K562 (cell line): ENCODE data around the gene PLA2G3. TPM values are rescaled to one million over a fixed set of nuclear protein-coding genes. Genes with fewer than 3 reads are reported as not detected.

Experiments used
- ATAC-seq: fragments of 200-7000 bp; cut with Tn5 transposase; 3 replicates; pipeline ENCODE4 v1.9.1; 2020; ENCODE audit warnings: moderate library complexity
- BruUV-seq: library from RNA; stranded (reverse); fragments of 400-500 nt; replicated peaks from 2 replicates; lab custom pipeline; 2021; lab: Mats Ljungman, UMichigan
- CTCF ChIA-PET: fragments of 300-600 bp; formaldehyde crosslinking; extraction: SDS; loops from one replicate; lab custom pipeline; 2021; ENCODE audit warnings: low intra/inter-chr PET ratio; lab: Yijun Ruan, JAX
- POLR2A ChIA-PET: fragments of 300-600, 350-650 bp; sonication (Branson Sonifier 250); formaldehyde crosslinking; extraction: SDS; loops from one replicate; lab custom pipeline; 2021; ENCODE audit warnings: antibody characterized with exemption, inconsistent platforms; lab: Yijun Ruan, JAX
- DNase-seq, 4 experiments: peaks; one replicate each; pipeline versions ENCODE4 v3.0.0 to v3.0.0-alpha.2; 2011 to 2018; ENCODE audit warnings: low spot score in 3 of 4, mixed read lengths in 3 of 4; ENCODE audit errors: extremely low read depth in 1 of 4
- FAIRE-seq: peaks from 2 replicates; lab custom pipeline; 2011; peaks lifted over from hg19 to GRCh38; lab: Jason Lieb, UNC
- H2AFZ ChIP-seq: 2 replicates; pipeline ENCODE4 v1.6.0; 2011; ENCODE audit warnings: low read depth, low read length, control low read depth, inconsistent platforms
- H3K27ac ChIP-seq: fragments of 200-600 bp; 3 replicates; pipeline ENCODE4 v1.8.0; 2011; ENCODE audit warnings: low read depth, mild to moderate bottlenecking, control low read depth, inconsistent platforms, low read length, moderate library complexity, mixed read lengths; ENCODE audit errors: extremely low read depth
- H3K27me3 ChIP-seq, 2 experiments: fragments of 300-600 bp in 1 of 2; 2 replicates in 1 of 2; 3 replicates in 1 of 2; pipeline versions ENCODE4 v1.6.0 to v1.8.0; 2011; ENCODE audit warnings: inconsistent platforms in 2 of 2, low read length in 2 of 2, mild to moderate bottlenecking in 1 of 2, mixed read lengths in 1 of 2, moderate library complexity in 1 of 2; ENCODE audit not compliant: control insufficient read depth in 2 of 2, insufficient read depth in 2 of 2
- H3K36me3 ChIP-seq: fragments of 300-600 bp; 3 replicates; pipeline ENCODE4 v1.8.0; 2011; ENCODE audit warnings: mild to moderate bottlenecking, low read length, inconsistent platforms; ENCODE audit not compliant: control insufficient read depth, insufficient read depth
- H3K4me1 ChIP-seq, 2 experiments: fragments of 200-600 bp in 1 of 2; replicated peaks in 1 of 2; 2 replicates in 1 of 2; 3 replicates in 1 of 2; pipeline versions ENCODE4 v1.5.1 to v1.8.0; 2011; ENCODE audit warnings: inconsistent platforms in 2 of 2, low read length in 2 of 2, mild to moderate bottlenecking in 1 of 2, mixed read lengths in 1 of 2, moderate library complexity in 1 of 2; ENCODE audit not compliant: control insufficient read depth in 2 of 2, insufficient read depth in 2 of 2
- H3K4me2 ChIP-seq: 2 replicates; pipeline ENCODE4 v1.6.1; 2011; ENCODE audit warnings: low read length, control low read depth, inconsistent platforms, mixed read lengths; ENCODE audit not compliant: insufficient read depth
- H3K4me3 ChIP-seq: fragments of 200-600 bp; sonication (generic), shearing (Covaris generic); 2 replicates; pipeline ENCODE4 v1.5.1; 2016; ENCODE audit warnings: control low read depth, inconsistent platforms
- H3K79me2 ChIP-seq: fragments of 200-600 bp; 3 replicates; pipeline ENCODE4 v1.8.0; 2011; ENCODE audit warnings: low read length, inconsistent platforms; ENCODE audit not compliant: control insufficient read depth, insufficient read depth
- H3K9ac ChIP-seq, 2 experiments: 2 replicates each; pipeline versions ENCODE4 v1.6.0 to v1.6.1; 2011; ENCODE audit warnings: low read depth in 2 of 2, low read length in 2 of 2, control low read depth in 1 of 2, inconsistent platforms in 1 of 2, mild to moderate bottlenecking in 1 of 2, mixed read lengths in 1 of 2; ENCODE audit not compliant: insufficient read depth in 1 of 2
- H3K9me1 ChIP-seq: one replicate; pipeline ENCODE4 v1.6.0; 2011; ENCODE audit warnings: inconsistent platforms, mild to moderate bottlenecking, low read length, moderate library complexity; ENCODE audit not compliant: control insufficient read depth, insufficient read depth
- H3K9me3 ChIP-seq: replicated peaks from 2 replicates; pipeline ENCODE4 v1.5.1; 2011; ENCODE audit warnings: low read depth, low read length, inconsistent platforms; ENCODE audit not compliant: control insufficient read depth, insufficient read depth
- H4K20me1 ChIP-seq: replicated peaks from 2 replicates; pipeline ENCODE4 v1.6.1; 2011; ENCODE audit warnings: low read length, inconsistent platforms, mixed read lengths; ENCODE audit not compliant: control insufficient read depth, insufficient read depth
- CBFA2T3 ChIP-seq: fragments of 450-650 bp; IDR thresholded peaks from 2 replicates; pipeline ENCODE4 v1.6.1; 2017
- EGR1 ChIP-seq: fragments of 450-650 bp; conservative IDR thresholded peaks from 2 replicates; pipeline ENCODE4 v1.6.1; 2017; ENCODE audit warnings: mild to moderate bottlenecking
- FOXK2 ChIP-seq, 2 experiments: fragments of 450-650 bp; IDR thresholded peaks in 1 of 2; conservative IDR thresholded peaks in 1 of 2; 2 replicates each; pipeline ENCODE4 v1.6.1; 2016; ENCODE audit warnings: low read depth in 2 of 2, mild to moderate bottlenecking in 1 of 2
- GABPB2 ChIP-seq: fragments of 250-450 bp; sonication (Bioruptor Pico); conservative IDR thresholded peaks from 2 replicates; pipeline ENCODE4 v1.5.1; 2021; ENCODE audit warnings: mild to moderate bottlenecking
- GTF2B ChIP-seq: IDR thresholded peaks from 2 replicates; pipeline ENCODE4 v1.6.1; 2011; ENCODE audit not compliant: insufficient read length; ENCODE audit errors: extremely low read depth
- HMGN3 ChIP-seq: IDR thresholded peaks from 2 replicates; pipeline ENCODE4 v1.6.1; 2011; ENCODE audit warnings: borderline replicate concordance, low read depth, mild to moderate bottlenecking, mixed read lengths, low read length; ENCODE audit not compliant: insufficient read length; ENCODE audit errors: extremely low read depth
- KDM5B ChIP-seq: fragments of 200-600 bp; sonication (generic); IDR thresholded peaks from 2 replicates; pipeline ENCODE4 v1.6.1; 2012; ENCODE audit warnings: low read depth, mild to moderate bottlenecking, moderate library complexity, low read length, control low read depth, inconsistent platforms; ENCODE audit not compliant: insufficient replicate concordance
- MAX ChIP-seq: sonication (generic); formaldehyde crosslinking; IDR thresholded peaks from 2 replicates; pipeline ENCODE4 v1.9.0; 2022; ENCODE audit warnings: mild to moderate bottlenecking, missing genetic modification reagents
- NRF1 ChIP-seq, 2 experiments: fragments of 450-650 bp; IDR thresholded peaks in 1 of 2; conservative IDR thresholded peaks in 1 of 2; 2 replicates each; pipeline ENCODE4 v1.6.1; 2014; ENCODE audit warnings: mild to moderate bottlenecking in 2 of 2
- RBM15 ChIP-seq: fragments of 200-400 bp; formaldehyde crosslinking; IDR thresholded peaks from 2 replicates; pipeline ENCODE4 v1.6.1; 2018; ENCODE audit warnings: mild to moderate bottlenecking, low read length, moderate library complexity; ENCODE audit not compliant: insufficient read depth
- SNAPC5 ChIP-seq: fragments of 250-450 bp; sonication (Bioruptor Pico); IDR thresholded peaks from 2 replicates; pipeline ENCODE4 v1.8.0; 2021; ENCODE audit warnings: moderate library complexity, mild to moderate bottlenecking, inconsistent platforms
- TCFL5 ChIP-seq: fragments of 250-450 bp; sonication (Bioruptor Pico); conservative IDR thresholded peaks from 2 replicates; pipeline ENCODE4 v1.6.1; 2021; ENCODE audit warnings: mild to moderate bottlenecking, moderate library complexity, matching md5 sums
- YBX1 ChIP-seq: fragments of 450-650 bp; IDR thresholded peaks from 2 replicates; pipeline ENCODE4 v1.7.1; 2016; ENCODE audit warnings: mild to moderate bottlenecking
- ZNF140 ChIP-seq: fragments of 250-450 bp; sonication (Bioruptor Pico); IDR thresholded peaks from 2 replicates; pipeline ENCODE4 v1.8.0; 2021; ENCODE audit warnings: moderate library complexity, mild to moderate bottlenecking, inconsistent platforms
- ZNF76 ChIP-seq: fragments of 250-450 bp; sonication (Bioruptor Pico); IDR thresholded peaks from 2 replicates; pipeline ENCODE4 v1.4.0; 2020; ENCODE audit warnings: mild to moderate bottlenecking, moderate library complexity, borderline replicate concordance
- WGBS: fragments of 100-300 bp; shearing (Covaris generic); methylation state at CpG from one replicate; pipeline ENCODE4 v1.1.6; 2016; ENCODE audit warnings: low coverage, mixed read lengths; ENCODE audit not compliant: insufficient coverage; ENCODE audit errors: missing lambda C conversion rate; 5-methylcytosine and 5-hydroxymethylcytosine counted together
- in situ Hi-C: fragments of 300-500 bp; cut with MboI; formaldehyde crosslinking; loops from 4 replicates; pipeline ENCODE4 v1.15.0; 2018; ENCODE audit warnings: inconsistent platforms, mixed read lengths
- intact Hi-C: fragments of 100-400 bp; cut with micrococcal nuclease; formaldehyde crosslinking; loops from 2 replicates; pipeline ENCODE4 v1.14.2; 2022
- polyA plus RNA-seq, 8 experiments: library from polyadenylated mRNA; depleted of rRNA in 4 of 8; stranded (reverse) in 5 of 8; unstranded in 3 of 8; fragments of >200 nt; fragmentation: Nextera tagmentation in 2 of 8; fragmentation: Illumina TruSeq in 1 of 8; extraction: Ambion mirVana in 2 of 8; extraction: Trizol in 1 of 8; gene quantifications; 2 replicates each; pipeline versions ENCODE4 v1.2.1 to v1.2.3, GENCODE V29; 2011 to 2014; ENCODE audit warnings: inconsistent platforms in 1 of 8, missing spikeins in 1 of 8
- total RNA-seq, 7 experiments: library from RNA; depleted of rRNA in 6 of 7; stranded (reverse); fragments of >200 nt in 6 of 7; fragmentation: Illumina TruSeq in 2 of 7; extraction: Trizol in 2 of 7; gene quantifications; 2 replicates each; pipeline versions ENCODE4 v1.2.1 to v1.2.3, GENCODE V29; 2011 to 2021; ENCODE audit warnings: low replicate concordance in 1 of 7

PLA2G3 gene
- total and polyA plus RNA-seq, 9 of the 15 experiments (the other 6 are each of a cell fraction or from before 2014, with no cell fraction given), result 0.18 to 1.4 (median 0.64) TPM

- 36% methylated on average over 9 of the region's 19 CpGs for WGBS
- intact Hi-C loops, result no loop called here
- no peak for TF ChIP-seq GTF2B
- TF ChIP-seq MAX (CRISPR knock-in tag), result peak; percentile 79
- TF ChIP-seq EGR1, result peak; percentile 61
- no peak for TF ChIP-seq ZNF76
- no peak for TF ChIP-seq GABPB2 (CRISPR knock-in tag)
- no peak for TF ChIP-seq HMGN3
- no peak for TF ChIP-seq SNAPC5
- peak; percentile 71 to 77 for TF ChIP-seq NRF1 (conservative IDR thresholded peaks at IDR 0.05 in 1 of 2, IDR thresholded peaks at IDR 0.05 in 1 of 2)
- TF ChIP-seq FOXK2 (conservative IDR thresholded peaks at IDR 0.05 in 1 of 2, IDR thresholded peaks at IDR 0.05 in 1 of 2; ENCODE audit: low read depth in 2 of 2), result no peak
- no peak for TF ChIP-seq RBM15
- TF ChIP-seq TCFL5, result no peak
- TF ChIP-seq CBFA2T3, result no peak
- no peak for TF ChIP-seq KDM5B
- no peak for TF ChIP-seq ZNF140 (CRISPR knock-in tag)
- TF ChIP-seq YBX1, result no peak
- TF ChIP-seq, all 486 proteins: peak for 3
- Histone ChIP-seq H3K27ac (peak overlapping the region; percentile 14; the same call in 1 of the 3 replicates), H3K79me2 (no peaks in the 10 kb centered on the region), H2AFZ (peak overlapping the region; percentile 75), H3K9me1 (no peaks in the 10 kb centered on the region), H3K4me3 (no peak overlapping the region), H3K4me1 (peaks cover 23 to 49% of the 10 kb centered on the region in 2 experiments; a peak in 4 of 5 replicates), H3K4me2 (peak overlapping the region; percentile 51), H3K36me3 (no peaks in the 10 kb centered on the region), H3K9me3 (no peaks in the 10 kb centered on the region), H3K9ac (no peak overlapping the region), H3K27me3 (no peaks in the 10 kb centered on the region), H4K20me1 (no peaks in the 10 kb centered on the region)
- ATAC-seq, result peak; percentile 80
- no TSS peak for BruUV-seq
- peak; percentile 44 to 51 (median 46) for DNase-seq
- ChIA-PET POLR2A (no interaction called here), CTCF (no interaction called here)
- in situ Hi-C loops, result no loop called here
- no peak for FAIRE-seq
Observed at GRCh38 chr22:31127181-31127772, 13.0 kb downstream of the PLA2G3 start.
